Neural progenitor cell (in vitro differentiated cells): ENCODE data around the gene LACTBL1. TPM values are rescaled to one million over a fixed set of nuclear protein-coding genes. Genes with fewer than 3 reads are reported as not detected.

ENCODE experiments used
- DNase-seq: peaks from one replicate; pipeline ENCODE4 v3.0.0-alpha.2; 2016; ENCODE audit warnings: low spot score
- H2AFZ ChIP-seq: fragments of 200-600 bp; sonication (generic); replicated peaks from 2 replicates; pipeline ENCODE4 v1.6.1; 2016; ENCODE audit warnings: antibody characterized with exemption
- H3F3A ChIP-seq: fragments of 200-600 bp; sonication (generic); 2 replicates; pipeline ENCODE4 v1.6.1; 2016; ENCODE audit warnings: antibody characterized with exemption, low read depth
- H3K27ac ChIP-seq: fragments of 200-600 bp; sonication (generic); 2 replicates; pipeline ENCODE4 v1.5.1; 2016; ENCODE audit warnings: mild to moderate bottlenecking
- H3K27me3 ChIP-seq: fragments of 200-600 bp; sonication (generic); 2 replicates; pipeline ENCODE4 v1.6.1; 2016; ENCODE audit warnings: mild to moderate bottlenecking, moderate library complexity
- H3K36me3 ChIP-seq: fragments of 200-600 bp; sonication (generic); 2 replicates; pipeline ENCODE4 v1.5.1; 2016
- H3K4me1 ChIP-seq: fragments of 200-600 bp; sonication (generic); 2 replicates; pipeline ENCODE4 v1.6.1; 2016; ENCODE audit warnings: mixed run types
- H3K4me2 ChIP-seq: fragments of 200-600 bp; sonication (generic); 2 replicates; pipeline ENCODE4 v1.6.1; 2016
- H3K4me3 ChIP-seq: fragments of 200-600 bp; sonication (generic); 2 replicates; pipeline ENCODE4 v1.5.1; 2016
- H3K79me2 ChIP-seq: fragments of 200-600 bp; sonication (generic); 2 replicates; pipeline ENCODE4 v1.6.1; 2016; ENCODE audit warnings: low read depth
- H3K9ac ChIP-seq: fragments of 200-600 bp; sonication (generic); 2 replicates; pipeline ENCODE4 v1.6.1; 2016
- H3K9me3 ChIP-seq: fragments of 200-600 bp; sonication (generic); 2 replicates; pipeline ENCODE4 v1.5.1; 2016; ENCODE audit warnings: low read depth
- H4K20me1 ChIP-seq: fragments of 200-600 bp; sonication (generic); 2 replicates; pipeline ENCODE4 v1.6.1; 2016; ENCODE audit warnings: low read depth
- H3K27ac Mint-ChIP-seq: 3 replicates; pipeline ENCODE4 v1.8.0; 2021; ENCODE audit warnings: mixed read lengths
- H3K27me3 Mint-ChIP-seq: 2 replicates; pipeline ENCODE4 v1.8.0; 2022; ENCODE audit warnings: low read depth, mild to moderate bottlenecking, inconsistent platforms, moderate library complexity, mixed read lengths; ENCODE audit not compliant: insufficient read depth
- H3K36me3 Mint-ChIP-seq: 3 replicates; pipeline ENCODE4 v1.8.0; 2021; ENCODE audit warnings: mixed read lengths
- H3K4me1 Mint-ChIP-seq: 3 replicates; pipeline ENCODE4 v1.8.0; 2021; ENCODE audit warnings: mixed read lengths
- H3K4me3 Mint-ChIP-seq: 3 replicates; pipeline ENCODE4 v1.8.0; 2021; ENCODE audit warnings: mild to moderate bottlenecking, moderate library complexity, mixed read lengths
- H3K9me3 Mint-ChIP-seq: 3 replicates; pipeline ENCODE4 v1.8.0; 2020; ENCODE audit warnings: mixed read lengths
- EZH2 ChIP-seq: fragments of 200-600 bp; sonication (generic); IDR thresholded peaks from 2 replicates; pipeline ENCODE4 v1.6.1; 2017; ENCODE audit warnings: antibody characterized with exemption, mild to moderate bottlenecking, moderate library complexity
- EZH2phosphoT487 ChIP-seq: fragments of 200-600 bp; sonication (generic); IDR thresholded peaks from 2 replicates; pipeline ENCODE4 v1.6.1; 2017; ENCODE audit warnings: antibody characterized with exemption
- total RNA-seq: library from RNA; depleted of rRNA; stranded (reverse); fragments of >200 nt; gene quantifications from 2 replicates; pipeline ENCODE4 v1.2.3, GENCODE V29; 2015; ENCODE audit warnings: low replicate concordance
- TF ChIP-seq, protein P1 (sequence below): fragments of 200-600 bp; sonication (generic); IDR thresholded peaks from 2 replicates; pipeline ENCODE4 v1.5.1; 2017; ENCODE audit warnings: antibody characterized with exemption, mild to moderate bottlenecking

The LACTBL1 gene
- total RNA-seq, 1 donor from 2014 or later, result not detected

DNA sequence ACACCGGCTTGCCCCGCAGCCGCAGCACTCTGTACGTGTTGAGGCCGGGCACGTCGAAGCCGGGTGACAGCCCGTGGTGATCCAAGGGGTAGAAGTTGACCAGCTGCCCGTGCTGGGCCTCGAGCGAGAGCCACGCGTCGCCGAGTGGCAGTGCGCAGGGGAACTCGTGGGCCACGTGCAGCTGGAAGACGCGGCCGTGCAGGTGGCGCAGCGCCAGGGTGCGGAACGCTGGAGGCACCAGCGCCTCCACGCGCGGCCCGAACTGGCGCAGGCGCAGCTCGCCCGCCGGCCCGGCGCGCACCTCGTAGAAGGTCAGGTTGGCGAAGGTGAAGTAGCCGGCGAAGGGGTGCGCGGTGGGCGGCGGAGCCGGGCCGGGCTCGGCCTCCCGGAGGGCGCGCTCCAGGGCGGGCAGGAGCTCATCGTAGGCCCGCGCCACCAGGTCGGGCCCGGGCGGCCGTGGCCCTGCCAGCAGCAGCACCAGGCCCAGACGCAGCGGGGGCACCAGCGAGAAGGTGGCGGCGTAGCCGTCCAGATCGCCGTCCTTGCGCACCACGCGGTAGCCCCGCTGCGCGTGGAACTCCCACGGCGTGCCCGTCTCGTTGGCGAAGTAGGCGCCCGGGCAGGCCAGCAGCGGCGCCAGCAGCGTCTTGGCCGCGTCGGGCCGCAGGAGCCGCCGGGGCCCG lies 19.5 kb downstream of the LACTBL1 start:
- Histone ChIP-seq H4K20me1 (no peaks in the 10 kb centered on the region), H3K4me3 (no peak overlapping the region), H3K36me3 (no peaks in the 10 kb centered on the region), H3K4me1 (no peaks in the 10 kb centered on the region), H3K79me2 (no peaks in the 10 kb centered on the region), H3K9ac (no peak overlapping the region), H3K27me3 (no peaks in the 10 kb centered on the region), H3K4me2 (no peak overlapping the region), H2AFZ (no peak overlapping the region), H3F3A (no peaks in the 10 kb centered on the region), H3K27ac (no peak overlapping the region), H3K9me3 (no peaks in the 10 kb centered on the region)
- no peak for DNase-seq
- Mint-ChIP-seq H3K27me3 (peaks cover 2% of the 10 kb centered on the region), H3K36me3 (no peaks in the 10 kb centered on the region), H3K27ac (no peak overlapping the region), H3K4me3 (no peak overlapping the region), H3K4me1 (no peaks in the 10 kb centered on the region), H3K9me3 (peaks cover 2% of the 10 kb centered on the region)
- TF ChIP-seq, protein P1, sequence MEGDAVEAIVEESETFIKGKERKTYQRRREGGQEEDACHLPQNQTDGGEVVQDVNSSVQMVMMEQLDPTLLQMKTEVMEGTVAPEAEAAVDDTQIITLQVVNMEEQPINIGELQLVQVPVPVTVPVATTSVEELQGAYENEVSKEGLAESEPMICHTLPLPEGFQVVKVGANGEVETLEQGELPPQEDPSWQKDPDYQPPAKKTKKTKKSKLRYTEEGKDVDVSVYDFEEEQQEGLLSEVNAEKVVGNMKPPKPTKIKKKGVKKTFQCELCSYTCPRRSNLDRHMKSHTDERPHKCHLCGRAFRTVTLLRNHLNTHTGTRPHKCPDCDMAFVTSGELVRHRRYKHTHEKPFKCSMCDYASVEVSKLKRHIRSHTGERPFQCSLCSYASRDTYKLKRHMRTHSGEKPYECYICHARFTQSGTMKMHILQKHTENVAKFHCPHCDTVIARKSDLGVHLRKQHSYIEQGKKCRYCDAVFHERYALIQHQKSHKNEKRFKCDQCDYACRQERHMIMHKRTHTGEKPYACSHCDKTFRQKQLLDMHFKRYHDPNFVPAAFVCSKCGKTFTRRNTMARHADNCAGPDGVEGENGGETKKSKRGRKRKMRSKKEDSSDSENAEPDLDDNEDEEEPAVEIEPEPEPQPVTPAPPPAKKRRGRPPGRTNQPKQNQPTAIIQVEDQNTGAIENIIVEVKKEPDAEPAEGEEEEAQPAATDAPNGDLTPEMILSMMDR, result no peak
- TF ChIP-seq EZH2 (no peak), EZH2phosphoT487 (no peak)

DNA sequence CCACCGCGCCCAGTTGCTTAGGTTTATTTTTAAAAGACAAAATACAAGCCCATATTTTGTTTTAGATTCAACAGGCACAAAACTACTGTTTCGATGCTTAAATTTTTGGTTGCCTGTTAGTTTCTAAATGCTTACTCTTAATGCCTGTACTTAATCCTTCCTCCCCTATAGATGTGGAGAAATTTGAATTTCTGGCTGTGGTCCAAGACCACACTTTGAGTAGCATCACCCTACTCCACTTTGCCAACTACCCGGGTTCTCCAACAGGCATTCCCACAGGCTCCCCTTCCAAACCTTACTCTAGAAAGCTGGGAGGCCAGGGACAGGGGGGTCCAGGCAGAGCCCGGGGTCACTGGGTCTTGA lies 20.0 kb downstream of the LACTBL1 start:
- Histone ChIP-seq H3K27me3 (no peaks in the 10 kb centered on the region), H2AFZ (no peak overlapping the region), H4K20me1 (no peaks in the 10 kb centered on the region), H3K9ac (no peak overlapping the region), H3K9me3 (no peaks in the 10 kb centered on the region), H3K36me3 (no peaks in the 10 kb centered on the region), H3K27ac (no peak overlapping the region), H3K4me2 (no peak overlapping the region), H3K4me1 (no peaks in the 10 kb centered on the region), H3K79me2 (no peaks in the 10 kb centered on the region), H3K4me3 (no peak overlapping the region), H3F3A (no peaks in the 10 kb centered on the region)
- peaks cover 2% of the 10 kb centered on the region for H3K9me3 Mint-ChIP-seq
- H3K27ac Mint-ChIP-seq, result no peak overlapping the region
- TF ChIP-seq EZH2, result no peak
- TF ChIP-seq, protein P1, result no peak
- no peak for TF ChIP-seq EZH2phosphoT487
- DNase-seq, result no peak
- H3K4me3 Mint-ChIP-seq, result no peak overlapping the region
- H3K27me3 Mint-ChIP-seq, result peaks cover 2% of the 10 kb centered on the region
- no peaks in the 10 kb centered on the region for H3K36me3 Mint-ChIP-seq
- H3K4me1 Mint-ChIP-seq, result no peaks in the 10 kb centered on the region

DNA sequence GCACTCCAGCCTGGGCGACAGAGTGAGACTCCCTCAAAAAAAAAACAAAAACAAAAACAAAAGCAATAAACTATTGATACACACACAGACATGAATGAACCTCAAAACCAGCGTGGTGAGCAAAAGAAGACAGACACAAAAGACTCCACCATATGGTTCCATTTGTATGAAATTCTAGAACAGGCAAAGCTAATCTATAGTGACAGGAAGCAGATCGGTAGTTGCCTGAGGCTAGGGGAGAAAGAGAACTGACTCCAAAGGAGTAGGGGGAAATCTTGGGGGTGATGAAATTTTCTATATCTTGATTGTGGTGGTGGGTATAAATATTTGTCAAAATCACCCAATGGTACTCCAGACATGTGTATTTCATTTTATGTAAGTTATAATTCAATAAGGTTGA lies 20.9 kb downstream of the LACTBL1 start:
- Histone ChIP-seq H3F3A (no peaks in the 10 kb centered on the region), H3K4me3 (no peak overlapping the region), H3K4me1 (no peaks in the 10 kb centered on the region), H3K4me2 (no peak overlapping the region), H3K27me3 (no peaks in the 10 kb centered on the region), H3K79me2 (no peaks in the 10 kb centered on the region), H3K36me3 (no peaks in the 10 kb centered on the region), H3K9ac (no peak overlapping the region), H2AFZ (no peak overlapping the region), H3K27ac (no peak overlapping the region), H4K20me1 (no peaks in the 10 kb centered on the region), H3K9me3 (no peaks in the 10 kb centered on the region)
- no peaks in the 10 kb centered on the region for H3K4me1 Mint-ChIP-seq
- TF ChIP-seq, protein P1, result no peak
- no peak for TF ChIP-seq EZH2
- no peak for TF ChIP-seq EZH2phosphoT487
- H3K36me3 Mint-ChIP-seq, result no peaks in the 10 kb centered on the region
- no peak overlapping the region for H3K27ac Mint-ChIP-seq
- peaks cover 2% of the 10 kb centered on the region for H3K27me3 Mint-ChIP-seq
- DNase-seq, result no peak
- peaks cover 2% of the 10 kb centered on the region for H3K9me3 Mint-ChIP-seq
- H3K4me3 Mint-ChIP-seq, result no peak overlapping the region
